DOHH2 (cell line): ENCODE measurements around the gene SIT1.

Experiments used
- EZH2phosphoT487 ChIP-seq: fragments of 200-600 bp; sonication (generic); IDR thresholded peaks from 2 replicates; pipeline ENCODE4 v1.6.1; 2017; ENCODE audit warnings: borderline replicate concordance, mild to moderate bottlenecking, antibody characterized with exemption, low read length, moderate library complexity, mixed read lengths
- TF ChIP-seq, protein P1 (sequence below): fragments of 200-600 bp; sonication (generic); IDR thresholded peaks from one replicate; pipeline ENCODE4 v1.5.1; 2014; ENCODE audit warnings: antibody characterized with exemption, mild to moderate bottlenecking, low read depth, low read length; ENCODE audit not compliant: poor library complexity, severe bottlenecking

DNA sequence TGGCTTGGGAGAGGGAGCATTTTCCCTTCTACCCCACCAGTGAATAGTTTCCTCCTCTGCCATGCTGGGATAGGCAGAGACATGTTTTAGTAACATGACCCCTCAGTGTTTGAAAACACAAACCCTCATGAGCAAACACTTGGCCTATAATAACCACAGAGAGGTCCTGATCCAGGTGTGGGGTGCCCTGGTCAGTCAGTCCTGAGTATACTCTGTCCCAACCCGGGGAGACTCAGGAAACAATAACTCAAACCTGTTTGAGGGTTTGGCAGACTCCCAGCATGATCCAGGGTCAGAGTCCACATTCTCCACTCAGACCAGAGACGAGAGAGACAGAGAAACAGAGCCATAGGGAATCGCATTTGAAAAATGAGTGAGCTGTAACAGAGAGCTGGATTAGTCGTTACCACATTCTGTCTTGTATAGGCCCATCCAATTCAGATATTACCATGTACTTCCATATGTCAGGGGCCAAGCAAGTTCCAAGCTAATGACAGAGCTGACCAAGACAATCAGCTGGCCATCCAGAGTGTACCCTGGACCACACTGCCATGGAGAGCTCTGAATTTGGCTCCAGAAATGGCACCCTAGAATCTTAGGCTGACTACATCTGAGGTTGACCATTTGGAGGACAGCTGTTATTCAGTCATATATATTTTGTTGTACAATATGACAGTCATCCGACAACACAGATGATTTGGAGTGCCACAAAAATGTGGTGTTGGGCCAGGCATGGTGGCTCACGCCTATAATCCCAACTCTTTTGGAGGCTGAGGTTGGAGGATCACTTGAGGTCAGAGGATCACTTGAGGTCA lies 18.8 kb upstream of the SIT1 start:
- TF ChIP-seq, protein P1, sequence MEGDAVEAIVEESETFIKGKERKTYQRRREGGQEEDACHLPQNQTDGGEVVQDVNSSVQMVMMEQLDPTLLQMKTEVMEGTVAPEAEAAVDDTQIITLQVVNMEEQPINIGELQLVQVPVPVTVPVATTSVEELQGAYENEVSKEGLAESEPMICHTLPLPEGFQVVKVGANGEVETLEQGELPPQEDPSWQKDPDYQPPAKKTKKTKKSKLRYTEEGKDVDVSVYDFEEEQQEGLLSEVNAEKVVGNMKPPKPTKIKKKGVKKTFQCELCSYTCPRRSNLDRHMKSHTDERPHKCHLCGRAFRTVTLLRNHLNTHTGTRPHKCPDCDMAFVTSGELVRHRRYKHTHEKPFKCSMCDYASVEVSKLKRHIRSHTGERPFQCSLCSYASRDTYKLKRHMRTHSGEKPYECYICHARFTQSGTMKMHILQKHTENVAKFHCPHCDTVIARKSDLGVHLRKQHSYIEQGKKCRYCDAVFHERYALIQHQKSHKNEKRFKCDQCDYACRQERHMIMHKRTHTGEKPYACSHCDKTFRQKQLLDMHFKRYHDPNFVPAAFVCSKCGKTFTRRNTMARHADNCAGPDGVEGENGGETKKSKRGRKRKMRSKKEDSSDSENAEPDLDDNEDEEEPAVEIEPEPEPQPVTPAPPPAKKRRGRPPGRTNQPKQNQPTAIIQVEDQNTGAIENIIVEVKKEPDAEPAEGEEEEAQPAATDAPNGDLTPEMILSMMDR: no peak
- TF ChIP-seq EZH2phosphoT487: no peak
